HepG2 (cell line): ENCODE measurements around the gene ARPC3. TPM values are rescaled to one million over a fixed set of nuclear protein-coding genes. Genes with fewer than 3 reads are reported as not detected.

Experiments
- ARID2 ChIP-seq: sonication (generic); formaldehyde crosslinking; IDR thresholded peaks from 2 replicates; pipeline ENCODE4 v1.8.1; 2022; ENCODE audit warnings: mild to moderate bottlenecking, missing genetic modification reagents, borderline replicate concordance
- CAMTA2 ChIP-seq: sonication (generic); formaldehyde crosslinking; IDR thresholded peaks from 2 replicates; pipeline ENCODE4 v1.4.0; 2020; ENCODE audit warnings: mild to moderate bottlenecking, missing genetic modification reagents, borderline replicate concordance
- CENPT ChIP-seq: sonication (generic); formaldehyde crosslinking; IDR thresholded peaks from 2 replicates; pipeline ENCODE4 v1.8.0; 2022; ENCODE audit warnings: low read depth, mild to moderate bottlenecking, moderate library complexity, missing genetic modification reagents
- CENPX ChIP-seq: sonication (generic); formaldehyde crosslinking; IDR thresholded peaks from 2 replicates; pipeline ENCODE4 v1.9.0; 2021; ENCODE audit warnings: mild to moderate bottlenecking, missing genetic modification reagents, moderate library complexity
- DR1 ChIP-seq: sonication (generic); formaldehyde crosslinking; IDR thresholded peaks from 2 replicates; pipeline ENCODE4 v1.8.0; 2021; ENCODE audit warnings: mild to moderate bottlenecking, missing genetic modification reagents, inconsistent platforms
- ETV5 ChIP-seq: IDR thresholded peaks from 2 replicates; pipeline ENCODE4 v1.6.1; 2018; ENCODE audit warnings: missing biosample characterization, missing genetic modification reagents, inconsistent platforms, borderline replicate concordance
- FOXC1 ChIP-seq: sonication (generic); formaldehyde crosslinking; IDR thresholded peaks from 2 replicates; pipeline ENCODE4 v1.8.0; 2022; ENCODE audit warnings: mild to moderate bottlenecking, missing genetic modification reagents, borderline replicate concordance
- GTF2F1 ChIP-seq: fragments of 150-350 bp; IDR thresholded peaks from 2 replicates; pipeline ENCODE4 v1.6.1; 2014; ENCODE audit warnings: low read length
- KLF9 ChIP-seq: IDR thresholded peaks from 2 replicates; pipeline ENCODE4 v1.6.1; 2016; ENCODE audit warnings: low read depth
- MTA3 ChIP-seq: sonication (generic); formaldehyde crosslinking; IDR thresholded peaks from 2 replicates; pipeline ENCODE4 v1.4.0; 2020; ENCODE audit warnings: missing genetic modification reagents
- RCOR2 ChIP-seq: IDR thresholded peaks from 2 replicates; pipeline ENCODE4 v1.6.1; 2016; ENCODE audit warnings: missing biosample characterization, missing genetic modification reagents
- REXO4 ChIP-seq: sonication (generic); formaldehyde crosslinking; IDR thresholded peaks from 2 replicates; pipeline ENCODE4 v1.8.0; 2022; ENCODE audit warnings: missing genetic modification reagents, mild to moderate bottlenecking, borderline replicate concordance
- SALL1 ChIP-seq: sonication (generic); formaldehyde crosslinking; IDR thresholded peaks from 2 replicates; pipeline ENCODE4 v1.8.0; 2022; ENCODE audit warnings: mild to moderate bottlenecking, missing genetic modification reagents
- ZNF253 ChIP-seq: sonication (generic); formaldehyde crosslinking; IDR thresholded peaks from 2 replicates; pipeline ENCODE4 v1.8.0; 2022; ENCODE audit warnings: mild to moderate bottlenecking, missing genetic modification reagents, borderline replicate concordance
- ZNF3 ChIP-seq: IDR thresholded peaks from 2 replicates; pipeline ENCODE4 v1.7.0; 2017; ENCODE audit warnings: inconsistent platforms
- ZNF33A ChIP-seq: sonication (generic); formaldehyde crosslinking; IDR thresholded peaks from 2 replicates; pipeline ENCODE4 v1.5.1; 2020; ENCODE audit warnings: missing genetic modification reagents, mild to moderate bottlenecking, moderate library complexity, borderline replicate concordance
- ZNF354B ChIP-seq: sonication (generic); formaldehyde crosslinking; IDR thresholded peaks from 2 replicates; pipeline ENCODE4 v1.8.0; 2022; ENCODE audit warnings: mild to moderate bottlenecking, missing genetic modification reagents
- ZNF446 ChIP-seq: sonication (generic); formaldehyde crosslinking; IDR thresholded peaks from 2 replicates; pipeline ENCODE4 v1.5.0; 2020; ENCODE audit warnings: mild to moderate bottlenecking, missing genetic modification reagents
- ZNF549 ChIP-seq: sonication (generic); formaldehyde crosslinking; IDR thresholded peaks from 2 replicates; pipeline ENCODE4 v1.5.0; 2020; ENCODE audit warnings: missing genetic modification reagents
- ZNF816 ChIP-seq: sonication (generic); formaldehyde crosslinking; IDR thresholded peaks from 2 replicates; pipeline ENCODE4 v1.8.0; 2022; ENCODE audit warnings: missing genetic modification reagents, mild to moderate bottlenecking, borderline replicate concordance
- polyA plus RNA-seq, 8 experiments: library from polyadenylated mRNA; depleted of rRNA in 3 of 8; stranded (reverse) in 7 of 8; unstranded in 1 of 8; fragments of >200 nt; fragmentation: Illumina TruSeq in 4 of 8; extraction: Trizol in 4 of 8; gene quantifications; 2 replicates each; pipeline versions ENCODE4 v1.2.1 to v1.2.3, GENCODE V29; 2011 to 2016; ENCODE audit warnings: low read depth in 4 of 8, missing spikeins in 1 of 8, mixed read lengths in 1 of 8; ENCODE audit not compliant: insufficient read depth in 1 of 8
- total RNA-seq, 5 experiments: library from RNA; depleted of rRNA; stranded (reverse); fragments of >200 nt; fragmentation: Illumina TruSeq; extraction: Trizol; gene quantifications; 2 replicates each; pipeline ENCODE4 v1.2.3, GENCODE V29; 2016; ENCODE audit warnings: low read depth in 1 of 5
- TF ChIP-seq, protein P1 (sequence below): sonication (generic); formaldehyde crosslinking; IDR thresholded peaks from one replicate; pipeline ENCODE4 v1.5.1; 2020; ENCODE audit warnings: mild to moderate bottlenecking, missing genetic modification reagents; ENCODE audit errors: not compliant biosample characterization
- TF ChIP-seq, protein P2 (sequence below): sonication (generic); formaldehyde crosslinking; IDR thresholded peaks from 2 replicates; pipeline ENCODE4 v1.8.1; 2023; ENCODE audit warnings: mild to moderate bottlenecking, moderate library complexity, missing genetic modification reagents

The ARPC3 gene
- total and polyA plus RNA-seq, 2 of the 13 experiments (the other 11 are each of a cell fraction or from before 2014, with no cell fraction given), result 32.7 to 234 TPM

DNA sequence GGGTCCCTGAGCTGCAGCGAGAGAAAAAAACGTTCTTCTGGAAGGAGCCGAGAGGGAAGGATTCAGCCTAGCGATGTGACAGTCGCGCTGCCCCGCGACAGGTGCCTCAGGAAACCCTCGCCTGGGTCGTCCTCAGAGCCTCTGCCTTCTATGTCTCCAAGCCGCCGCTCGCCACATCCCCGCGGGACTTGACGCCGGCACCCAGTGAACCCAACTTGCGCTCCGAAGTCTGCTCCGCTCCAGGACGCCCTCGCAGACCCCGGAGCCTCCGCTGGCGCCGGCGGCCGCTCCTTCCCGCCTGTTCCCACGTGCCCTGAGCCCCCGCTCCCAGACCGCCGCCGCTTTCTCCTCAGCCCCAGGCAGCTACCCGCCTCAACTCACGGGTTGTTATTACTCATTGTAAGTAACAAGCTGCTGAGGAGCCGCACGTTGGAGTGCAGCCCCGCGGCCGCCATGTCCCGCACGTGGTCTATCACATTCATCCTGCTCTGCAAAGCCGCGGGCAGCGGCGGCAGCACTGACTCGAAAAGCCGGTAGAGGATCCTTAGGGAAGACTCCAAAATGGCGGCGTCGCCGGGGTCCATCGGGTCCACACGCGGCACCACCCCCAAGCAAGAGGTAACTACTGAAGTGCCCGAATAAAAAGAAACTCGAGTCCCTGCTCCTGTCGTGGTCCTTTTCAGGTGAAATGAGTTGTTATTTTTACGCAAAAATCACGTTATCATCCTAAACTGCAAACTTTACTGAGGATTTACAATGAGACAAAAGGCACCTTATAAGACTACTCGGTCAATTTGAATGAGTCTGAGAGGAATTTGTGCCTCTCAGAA lies 46.8 kb downstream of the ARPC3 start, which contains the start of gene ANAPC7 (continued):
- no peak for TF ChIP-seq CENPT
- TF ChIP-seq CAMTA2, result no peak
- TF ChIP-seq, protein P1, sequence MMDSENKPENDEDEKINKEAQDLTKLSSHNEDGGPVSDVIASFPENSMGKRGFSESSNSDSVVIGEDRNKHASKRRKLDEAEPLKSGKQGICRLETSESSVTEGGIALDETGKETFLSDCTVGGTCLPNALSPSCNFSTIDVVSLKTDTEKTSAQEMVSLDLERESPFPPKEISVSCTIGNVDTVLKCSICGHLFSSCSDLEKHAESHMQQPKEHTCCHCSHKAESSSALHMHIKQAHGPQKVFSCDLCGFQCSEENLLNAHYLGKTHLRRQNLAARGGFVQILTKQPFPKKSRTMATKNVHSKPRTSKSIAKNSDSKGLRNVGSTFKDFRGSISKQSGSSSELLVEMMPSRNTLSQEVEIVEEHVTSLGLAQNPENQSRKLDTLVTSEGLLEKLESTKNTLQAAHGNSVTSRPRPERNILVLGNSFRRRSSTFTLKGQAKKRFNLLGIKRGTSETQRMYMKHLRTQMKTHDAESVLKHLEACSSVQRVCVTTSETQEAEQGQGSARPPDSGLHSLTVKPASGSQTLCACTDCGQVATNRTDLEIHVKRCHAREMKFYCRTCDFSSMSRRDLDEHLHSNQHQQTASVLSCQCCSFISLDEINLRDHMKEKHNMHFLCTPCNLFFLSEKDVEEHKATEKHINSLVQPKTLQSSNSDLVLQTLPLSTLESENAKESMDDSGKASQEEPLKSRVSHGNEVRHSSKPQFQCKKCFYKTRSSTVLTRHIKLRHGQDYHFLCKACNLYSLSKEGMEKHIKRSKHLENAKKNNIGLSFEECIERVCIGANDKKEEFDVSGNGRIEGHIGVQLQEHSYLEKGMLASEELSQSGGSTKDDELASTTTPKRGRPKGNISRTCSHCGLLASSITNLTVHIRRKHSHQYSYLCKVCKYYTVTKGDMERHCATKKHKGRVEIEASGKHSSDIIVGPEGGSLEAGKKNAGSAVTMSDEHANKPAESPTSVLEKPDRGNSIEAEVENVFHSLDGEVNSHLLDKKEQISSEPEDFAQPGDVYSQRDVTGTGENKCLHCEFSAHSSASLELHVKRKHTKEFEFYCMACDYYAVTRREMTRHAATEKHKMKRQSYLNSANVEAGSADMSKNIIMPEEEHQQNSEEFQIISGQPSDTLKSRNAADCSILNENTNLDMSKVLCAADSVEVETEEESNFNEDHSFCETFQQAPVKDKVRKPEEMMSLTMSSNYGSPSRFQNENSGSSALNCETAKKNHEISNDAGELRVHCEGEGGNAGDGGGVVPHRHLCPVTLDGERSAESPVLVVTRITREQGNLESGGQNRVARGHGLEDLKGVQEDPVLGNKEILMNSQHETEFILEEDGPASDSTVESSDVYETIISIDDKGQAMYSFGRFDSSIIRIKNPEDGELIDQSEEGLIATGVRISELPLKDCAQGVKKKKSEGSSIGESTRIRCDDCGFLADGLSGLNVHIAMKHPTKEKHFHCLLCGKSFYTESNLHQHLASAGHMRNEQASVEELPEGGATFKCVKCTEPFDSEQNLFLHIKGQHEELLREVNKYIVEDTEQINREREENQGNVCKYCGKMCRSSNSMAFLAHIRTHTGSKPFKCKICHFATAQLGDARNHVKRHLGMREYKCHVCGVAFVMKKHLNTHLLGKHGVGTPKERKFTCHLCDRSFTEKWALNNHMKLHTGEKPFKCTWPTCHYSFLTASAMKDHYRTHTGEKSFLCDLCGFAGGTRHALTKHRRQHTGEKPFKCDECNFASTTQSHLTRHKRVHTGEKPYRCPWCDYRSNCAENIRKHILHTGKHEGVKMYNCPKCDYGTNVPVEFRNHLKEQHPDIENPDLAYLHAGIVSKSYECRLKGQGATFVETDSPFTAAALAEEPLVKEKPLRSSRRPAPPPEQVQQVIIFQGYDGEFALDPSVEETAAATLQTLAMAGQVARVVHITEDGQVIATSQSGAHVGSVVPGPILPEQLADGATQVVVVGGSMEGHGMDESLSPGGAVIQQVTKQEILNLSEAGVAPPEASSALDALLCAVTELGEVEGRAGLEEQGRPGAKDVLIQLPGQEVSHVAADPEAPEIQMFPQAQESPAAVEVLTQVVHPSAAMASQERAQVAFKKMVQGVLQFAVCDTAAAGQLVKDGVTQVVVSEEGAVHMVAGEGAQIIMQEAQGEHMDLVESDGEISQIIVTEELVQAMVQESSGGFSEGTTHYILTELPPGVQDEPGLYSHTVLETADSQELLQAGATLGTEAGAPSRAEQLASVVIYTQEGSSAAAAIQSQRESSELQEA (CRISPR knock-in tag), result peak; percentile 80
- no peak for TF ChIP-seq ZNF3
- TF ChIP-seq DR1 (CRISPR knock-in tag), result no peak
- TF ChIP-seq SALL1 (CRISPR knock-in tag), result peak; percentile 73
- TF ChIP-seq ETV5 (CRISPR knock-in tag), result peak; percentile 64
- no peak for TF ChIP-seq REXO4 (CRISPR knock-in tag)
- no peak for TF ChIP-seq ZNF354B (CRISPR knock-in tag)
- TF ChIP-seq ZNF816 (CRISPR knock-in tag), result peak; percentile 48; the same call in 1 of the 2 replicates
- TF ChIP-seq KLF9 (CRISPR knock-in tag), result no peak
- TF ChIP-seq GTF2F1, result no peak
- peak; percentile 84; the same call in 1 of the 2 replicates for TF ChIP-seq ZNF33A (CRISPR knock-in tag)
- no peak for TF ChIP-seq RCOR2 (CRISPR knock-in tag)
- TF ChIP-seq ZNF549 (CRISPR knock-in tag), result no peak
- TF ChIP-seq ARID2 (CRISPR knock-in tag), result no peak
- TF ChIP-seq ZNF253 (CRISPR knock-in tag), result no peak
- no peak for TF ChIP-seq CENPX (CRISPR knock-in tag)
- TF ChIP-seq ZNF446 (CRISPR knock-in tag), result no peak; the same call in 1 of the 2 replicates
- TF ChIP-seq, protein P2, sequence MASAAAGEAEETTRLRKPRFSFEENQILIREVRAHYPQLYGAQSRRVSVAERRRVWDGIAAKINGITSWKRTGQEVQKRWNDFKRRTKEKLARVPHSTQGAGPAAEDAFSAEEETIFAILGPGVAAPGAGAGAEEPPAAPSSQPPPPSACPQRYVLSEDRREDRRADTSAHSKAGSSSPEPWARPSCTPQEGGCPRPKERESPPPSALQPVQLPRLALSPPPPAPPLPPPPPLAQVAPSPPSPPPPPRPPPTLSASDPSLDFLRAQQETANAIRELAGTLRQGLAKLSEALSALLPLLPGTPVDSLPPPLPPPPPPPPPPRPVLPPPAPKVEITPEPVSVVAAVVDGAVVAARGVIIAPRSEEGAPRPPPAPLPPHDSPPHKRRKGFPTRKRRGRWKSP (CRISPR knock-in tag), result peak; percentile 50; the same call in 1 of the 2 replicates
- no peak; the same call in 1 of the 2 replicates for TF ChIP-seq FOXC1 (CRISPR knock-in tag)
- no peak for TF ChIP-seq MTA3 (CRISPR knock-in tag)
